ENCODE results near the gene BTG2. TPM values are rescaled to one million over a fixed set of nuclear protein-coding genes. Genes with fewer than 3 reads are reported as not detected.

The BTG2 gene
- polyA plus RNA-seq, 2 of the 4 experiments (the other 2 are of a cell fraction), result 7.2 to 16.4 TPM

DNA sequence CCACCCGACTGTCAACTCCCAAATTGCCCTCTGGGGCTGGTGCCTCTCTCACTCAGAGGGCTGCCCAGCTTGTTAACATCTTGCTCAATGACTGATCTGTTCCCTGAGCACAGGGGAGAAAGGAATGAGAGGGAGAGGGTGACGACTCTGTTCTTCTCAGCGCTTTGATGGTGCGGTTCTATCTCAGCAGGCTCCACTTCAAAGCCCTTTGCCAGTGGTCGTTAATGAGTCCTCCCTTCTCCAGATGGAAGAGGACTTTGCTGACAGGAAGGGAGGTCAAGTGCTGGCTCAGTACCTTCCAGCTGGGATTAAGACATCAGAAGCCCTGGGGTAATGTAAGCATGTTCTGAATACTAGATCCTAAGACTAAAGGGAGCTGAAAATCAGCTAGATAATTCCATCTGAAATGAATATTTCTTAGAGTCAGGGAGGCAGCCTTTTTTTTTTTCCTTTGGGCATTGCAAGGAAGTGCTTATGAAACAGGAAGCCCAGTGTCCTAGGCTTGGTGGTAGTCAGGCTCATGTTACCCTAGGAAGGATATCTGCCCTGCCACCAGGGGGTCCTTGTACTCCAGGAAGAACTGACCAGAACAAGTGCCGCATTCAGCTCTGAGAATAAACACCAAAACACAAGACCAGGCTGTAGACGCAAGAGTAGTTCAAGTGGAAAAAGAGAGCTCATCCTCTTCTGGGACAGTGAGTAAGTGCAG, 40.9 kb downstream of the BTG2 start:
- ChIA-PET POLR2A (no interaction called here), CTCF (interaction anchor here (0.6 to 23.4 kb wide), 12 partner anchors 10 to 356 kb away, joined by 3 to 510 read pairs (median 41); partner anchors contain the start of genes FMOD, OPTC and PRELP)
- H3K4me1 ChIP-seq, result no peaks in the 10 kb centered on the region
- no peak overlapping the region for H3K27ac ChIP-seq
- no peaks in the 10 kb centered on the region for H3K9me3 ChIP-seq
- H3K4me3 ChIP-seq, result no peak overlapping the region
- FAIRE-seq (no peak), ATAC-seq (no peak), DNase-seq (ENCODE audit: low read depth in 1 of 2, low spot score in 1 of 2) (no peak)
- 58% methylated on average over 7 of the region's 7 CpGs for WGBS (ENCODE audit: missing lambda C conversion rate)
- no peak for TF ChIP-seq HEYL (CRISPR knock-in tag; IDR thresholded peaks at IDR 0.05)
- TF ChIP-seq, protein P1, sequence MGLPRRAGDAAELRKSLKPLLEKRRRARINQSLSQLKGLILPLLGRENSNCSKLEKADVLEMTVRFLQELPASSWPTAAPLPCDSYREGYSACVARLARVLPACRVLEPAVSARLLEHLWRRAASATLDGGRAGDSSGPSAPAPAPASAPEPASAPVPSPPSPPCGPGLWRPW (IDR thresholded peaks at IDR 0.05), result no peak
- TF ChIP-seq CBX8 (IDR thresholded peaks at IDR 0.05), result no peak
- no peak for TF ChIP-seq HOXB13 (CRISPR knock-in tag; IDR thresholded peaks at IDR 0.05; ENCODE audit: low read depth)
- TF ChIP-seq SREBF2 (IDR thresholded peaks at IDR 0.05), result no peak
- no peak for TF ChIP-seq SMC3 (IDR thresholded peaks at IDR 0.05)
- TF ChIP-seq, protein P2, sequence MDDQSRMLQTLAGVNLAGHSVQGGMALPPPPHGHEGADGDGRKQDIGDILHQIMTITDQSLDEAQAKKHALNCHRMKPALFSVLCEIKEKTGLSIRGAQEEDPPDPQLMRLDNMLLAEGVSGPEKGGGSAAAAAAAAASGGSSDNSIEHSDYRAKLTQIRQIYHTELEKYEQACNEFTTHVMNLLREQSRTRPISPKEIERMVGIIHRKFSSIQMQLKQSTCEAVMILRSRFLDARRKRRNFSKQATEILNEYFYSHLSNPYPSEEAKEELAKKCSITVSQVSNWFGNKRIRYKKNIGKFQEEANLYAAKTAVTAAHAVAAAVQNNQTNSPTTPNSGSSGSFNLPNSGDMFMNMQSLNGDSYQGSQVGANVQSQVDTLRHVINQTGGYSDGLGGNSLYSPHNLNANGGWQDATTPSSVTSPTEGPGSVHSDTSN (IDR thresholded peaks at IDR 0.05), result no peak
- no peak for TF ChIP-seq CHD2 (IDR thresholded peaks at IDR 0.05; ENCODE audit: low read length, partially characterized antibody)
- no peak for TF ChIP-seq EHF (CRISPR knock-in tag; IDR thresholded peaks at IDR 0.05)
- TF ChIP-seq, protein P3, sequence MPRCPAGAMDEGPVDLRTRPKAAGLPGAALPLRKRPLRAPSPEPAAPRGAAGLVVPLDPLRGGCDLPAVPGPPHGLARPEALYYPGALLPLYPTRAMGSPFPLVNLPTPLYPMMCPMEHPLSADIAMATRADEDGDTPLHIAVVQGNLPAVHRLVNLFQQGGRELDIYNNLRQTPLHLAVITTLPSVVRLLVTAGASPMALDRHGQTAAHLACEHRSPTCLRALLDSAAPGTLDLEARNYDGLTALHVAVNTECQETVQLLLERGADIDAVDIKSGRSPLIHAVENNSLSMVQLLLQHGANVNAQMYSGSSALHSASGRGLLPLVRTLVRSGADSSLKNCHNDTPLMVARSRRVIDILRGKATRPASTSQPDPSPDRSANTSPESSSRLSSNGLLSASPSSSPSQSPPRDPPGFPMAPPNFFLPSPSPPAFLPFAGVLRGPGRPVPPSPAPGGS (IDR thresholded peaks at IDR 0.05), result no peak
- TF ChIP-seq HOXB5 (CRISPR knock-in tag; IDR thresholded peaks at IDR 0.05), result no peak
- no peak overlapping the region for H3K4me2 ChIP-seq

DNA sequence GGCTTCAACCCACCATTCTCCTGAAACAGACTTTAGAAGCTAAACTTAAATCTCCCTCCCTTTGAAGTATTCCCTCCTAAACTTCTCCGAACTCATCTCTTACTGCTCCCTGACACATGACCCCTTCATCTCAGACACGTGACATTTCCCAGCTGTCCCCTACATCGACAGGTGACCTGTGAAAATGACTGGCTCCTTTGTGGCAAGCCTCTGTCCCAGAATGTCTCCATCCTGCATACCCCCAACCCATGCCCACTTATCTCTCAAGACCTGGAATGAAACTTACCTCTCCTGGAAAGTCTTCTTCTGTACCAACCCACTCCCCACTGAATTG, 41.4 kb downstream of the BTG2 start:
- TF ChIP-seq, protein P4, sequence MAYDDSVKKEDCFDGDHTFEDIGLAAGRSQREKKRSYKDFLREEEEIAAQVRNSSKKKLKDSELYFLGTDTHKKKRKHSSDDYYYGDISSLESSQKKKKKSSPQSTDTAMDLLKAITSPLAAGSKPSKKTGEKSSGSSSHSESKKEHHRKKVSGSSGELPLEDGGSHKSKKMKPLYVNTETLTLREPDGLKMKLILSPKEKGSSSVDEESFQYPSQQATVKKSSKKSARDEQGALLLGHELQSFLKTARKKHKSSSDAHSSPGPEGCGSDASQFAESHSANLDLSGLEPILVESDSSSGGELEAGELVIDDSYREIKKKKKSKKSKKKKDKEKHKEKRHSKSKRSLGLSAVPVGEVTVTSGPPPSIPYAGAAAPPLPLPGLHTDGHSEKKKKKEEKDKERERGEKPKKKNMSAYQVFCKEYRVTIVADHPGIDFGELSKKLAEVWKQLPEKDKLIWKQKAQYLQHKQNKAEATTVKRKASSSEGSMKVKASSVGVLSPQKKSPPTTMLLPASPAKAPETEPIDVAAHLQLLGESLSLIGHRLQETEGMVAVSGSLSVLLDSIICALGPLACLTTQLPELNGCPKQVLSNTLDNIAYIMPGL (CRISPR knock-in tag; IDR thresholded peaks at IDR 0.05; ENCODE audit: borderline replicate concordance), result no peak
- TF ChIP-seq HOXB5 (CRISPR knock-in tag; IDR thresholded peaks at IDR 0.05), result no peak
- no peak for TF ChIP-seq JUN (IDR thresholded peaks at IDR 0.05)
- no peak for TF ChIP-seq ZC3H11A (IDR thresholded peaks at IDR 0.05)
- TF ChIP-seq, protein P5, sequence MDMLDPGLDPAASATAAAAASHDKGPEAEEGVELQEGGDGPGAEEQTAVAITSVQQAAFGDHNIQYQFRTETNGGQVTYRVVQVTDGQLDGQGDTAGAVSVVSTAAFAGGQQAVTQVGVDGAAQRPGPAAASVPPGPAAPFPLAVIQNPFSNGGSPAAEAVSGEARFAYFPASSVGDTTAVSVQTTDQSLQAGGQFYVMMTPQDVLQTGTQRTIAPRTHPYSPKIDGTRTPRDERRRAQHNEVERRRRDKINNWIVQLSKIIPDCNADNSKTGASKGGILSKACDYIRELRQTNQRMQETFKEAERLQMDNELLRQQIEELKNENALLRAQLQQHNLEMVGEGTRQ (IDR thresholded peaks at IDR 0.05), result peak; percentile 37; the same call in 1 of the 2 replicates
- TF ChIP-seq, protein P3 (IDR thresholded peaks at IDR 0.05), result no peak
- WGBS (ENCODE audit: missing lambda C conversion rate), result 42% methylated on average over 3 of the region's 3 CpGs
- ATAC-seq, result no peak
- ChIA-PET CTCF (interaction anchor here (1.1 to 23.4 kb wide), 8 partner anchors 9 to 356 kb away, joined by 3 to 510 read pairs (median 129); partner anchors contain the start of genes FMOD, OPTC and PRELP), POLR2A (no interaction called here)
- no peaks in the 10 kb centered on the region for H3K4me1 ChIP-seq
- no peaks in the 10 kb centered on the region for H3K9me3 ChIP-seq
- DNase-seq (ENCODE audit: low read depth in 1 of 2, low spot score in 1 of 2), result no peak
- no peak overlapping the region for H3K27ac ChIP-seq
- no peak overlapping the region for H3K4me2 ChIP-seq
- FAIRE-seq, result no peak
- no peak overlapping the region for H3K4me3 ChIP-seq

DNA sequence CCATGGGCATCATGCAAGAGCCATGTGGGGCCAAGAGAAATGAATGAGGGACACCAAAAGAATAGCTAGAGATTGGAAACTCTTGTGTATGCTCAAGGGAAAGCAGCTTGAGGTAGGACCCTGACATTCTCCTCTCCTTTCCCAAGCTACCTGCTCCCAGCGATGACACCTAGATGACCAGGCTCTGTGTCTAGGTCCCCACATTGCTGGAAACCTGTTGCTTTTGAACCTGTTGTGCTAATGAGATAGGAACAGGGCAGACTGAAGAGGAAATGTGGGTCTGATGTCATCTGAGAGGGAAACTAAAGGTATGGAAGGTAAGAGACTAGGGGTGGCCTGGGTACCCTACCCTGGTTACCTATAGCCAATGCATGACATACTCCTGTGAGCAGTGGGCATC, 43.8 kb downstream of the BTG2 start:
- Histone ChIP-seq H3K4me3 (no peak overlapping the region), H3K4me1 (no peaks in the 10 kb centered on the region), H3K4me2 (no peak overlapping the region), H3K27ac (no peak overlapping the region), H3K9me3 (no peaks in the 10 kb centered on the region)
- DNase-seq (ENCODE audit: low read depth in 1 of 2, low spot score in 1 of 2) (no peak), FAIRE-seq (no peak), ATAC-seq (no peak)
- CTCF ChIA-PET, result interaction anchor here (11.0 to 23.4 kb wide), 4 partner anchors 7 to 136 kb away, joined by 137 to 510 read pairs (median 288); partner anchors contain the start of genes OPTC and PRELP
- POLR2A ChIA-PET, result no interaction called here
- WGBS (ENCODE audit: missing lambda C conversion rate), result 83% methylated on average over 1 of the region's 1 CpG
- no peak for TF ChIP-seq MYC (IDR thresholded peaks at IDR 0.05; ENCODE audit: borderline replicate concordance, low read length)
- TF ChIP-seq NR3C1 (IDR thresholded peaks at IDR 0.05), result no peak

All from A549 (cell line).